Left lung (tissue), 10 donors: ENCODE measurements around the gene TSPYL4. TPM values are rescaled to one million over a fixed set of nuclear protein-coding genes. Genes with fewer than 3 reads are reported as not detected.

ENCODE experiments used
- ATAC-seq: fragments of 200-7000 bp; cut with Tn5 transposase; one replicate; pipeline ENCODE4 v1.9.1; 2020; ENCODE audit warnings: moderate library complexity
- DNase-seq, 4 donors: peaks; one replicate each; pipeline ENCODE4 v3.0.0-alpha.2; 2013 to 2020
- H3K27ac ChIP-seq, 2 donors: fragments of 200-600 bp; sonication (generic) in 1 of 2; one replicate each; pipeline versions ENCODE4 v1.5.0 to v1.8.0; 2020 to 2021
- H3K27me3 ChIP-seq, 2 donors: fragments of 200-600 bp; sonication (generic) in 1 of 2; one replicate each; pipeline versions ENCODE4 v1.5.0 to v1.8.0; 2020 to 2021
- H3K36me3 ChIP-seq, 2 donors: fragments of 200-600 bp; sonication (generic) in 1 of 2; one replicate each; pipeline versions ENCODE4 v1.5.0 to v1.8.0; 2020 to 2021
- H3K4me1 ChIP-seq, 2 donors: fragments of 200-600 bp; one replicate each; pipeline ENCODE4 v1.8.0; 2021
- H3K4me3 ChIP-seq, 2 donors: fragments of 200-600 bp; sonication (generic) in 1 of 2; one replicate each; pipeline versions ENCODE4 v1.5.0 to v1.8.0; 2020 to 2021; ENCODE audit warnings: mild to moderate bottlenecking in 1 of 2
- H3K9me3 ChIP-seq, 2 donors: fragments of 200-600 bp; sonication (generic) in 1 of 2; one replicate each; pipeline versions ENCODE4 v1.5.0 to v1.8.0; 2020 to 2021
- CTCF ChIP-seq, 2 donors: fragments of 200-600 bp; sonication (generic) in 1 of 2; IDR thresholded peaks; one replicate each; pipeline versions ENCODE4 v1.5.0 to v1.8.0; 2021; ENCODE audit warnings: antibody characterized with exemption in 2 of 2
- intact Hi-C, 2 donors: fragments of 100-400 bp; cut with DNase I; formaldehyde crosslinking; loops; one replicate each; pipeline versions ENCODE4 v1.11.2 to v1.14.2; 2022
- polyA plus RNA-seq, 6 donors: library from polyadenylated mRNA; unstranded; fragments of 120-200 nt; gene quantifications; one replicate each; pipeline ENCODE4 v1.2.1, GENCODE V29; 2013; ENCODE audit not compliant: insufficient read length in 6 of 6
- total RNA-seq, 2 donors: library from RNA; stranded (reverse); fragmentation: NEBNext Ultra II Directional; extraction: Animal tissue kit (Norgen Biotek cat#: 25700); gene quantifications; one replicate each; pipeline ENCODE4 v1.2.1, GENCODE V29; 2021
- donor health status: DM: no; HTN: yes; CAD: no.
- donor health status: DM: no; HTN: no; CAD: no.

Gene TSPYL4
- total and polyA plus RNA-seq, 8 donors = 10.2 to 53.8 (median 48.8) TPM

- intact Hi-C loops = no loop called here
- no peak for TF ChIP-seq CTCF (IDR thresholded peaks at IDR 0.05)
- Histone ChIP-seq H3K4me1 (peaks cover 16 to 30% of the 10 kb centered on the region in 2 donors), H3K27ac (peak overlapping the region in 1 of 2 donors; percentile 35), H3K9me3 (no peaks in the 10 kb centered on the region), H3K4me3 (no peak overlapping the region), H3K36me3 (no peaks in the 10 kb centered on the region), H3K27me3 (no peaks in the 10 kb centered on the region)
- ATAC-seq (no peak), DNase-seq (no peak)
These were observed 6.6 kb downstream of the TSPYL4 start for GRCh38 chr6:116247285-116247684.

GRCh38 chr6:116246089-116246488, 7.8 kb downstream of the TSPYL4 start:
- Histone ChIP-seq H3K36me3 (no peaks in the 10 kb centered on the region), H3K4me1 (peaks cover 9 to 18% of the 10 kb centered on the region in 2 donors), H3K9me3 (no peaks in the 10 kb centered on the region), H3K27ac (no peak overlapping the region), H3K4me3 (no peak overlapping the region), H3K27me3 (no peaks in the 10 kb centered on the region)
- no peak for DNase-seq
- intact Hi-C loops = no loop called here
- no peak for TF ChIP-seq CTCF (IDR thresholded peaks at IDR 0.05)
- ATAC-seq = no peak

- Histone ChIP-seq H3K36me3 (peaks cover 0 to 5% of the 10 kb centered on the region in 2 donors), H3K27ac (no peak overlapping the region), H3K9me3 (no peaks in the 10 kb centered on the region), H3K4me1 (peaks cover 0 to 5% of the 10 kb centered on the region in 2 donors), H3K4me3 (no peak overlapping the region), H3K27me3 (no peaks in the 10 kb centered on the region)
- intact Hi-C loops = no loop called here
- no peak for DNase-seq
- TF ChIP-seq CTCF (IDR thresholded peaks at IDR 0.05) = no peak
- no peak for ATAC-seq
These were observed 9.6 kb downstream of the TSPYL4 start for GRCh38 chr6:116244284-116244683.

- no peak overlapping the region for H3K4me3 ChIP-seq
- H3K4me1 ChIP-seq = no peaks in the 10 kb centered on the region
- no peak for ATAC-seq
- no peak overlapping the region for H3K27ac ChIP-seq
- TF ChIP-seq CTCF (IDR thresholded peaks at IDR 0.05) = no peak
- no peaks in the 10 kb centered on the region for H3K9me3 ChIP-seq
- DNase-seq = no peak
- intact Hi-C loops = no loop called here
- H3K36me3 ChIP-seq = peaks cover 0 to 9% of the 10 kb centered on the region in 2 donors
- no peaks in the 10 kb centered on the region for H3K27me3 ChIP-seq
These were observed 14.0 kb downstream of the TSPYL4 start for GRCh38 chr6:116239856-116240255.

- intact Hi-C loops = no loop called here
- H3K9me3 ChIP-seq = no peaks in the 10 kb centered on the region
- no peaks in the 10 kb centered on the region for H3K4me1 ChIP-seq
- no peak for DNase-seq
- TF ChIP-seq CTCF (IDR thresholded peaks at IDR 0.05) = no peak
- H3K27ac ChIP-seq = no peak overlapping the region
- no peak for ATAC-seq
- H3K36me3 ChIP-seq = peaks cover 0 to 9% of the 10 kb centered on the region in 2 donors
- H3K4me3 ChIP-seq = no peak overlapping the region
- H3K27me3 ChIP-seq = no peaks in the 10 kb centered on the region
These were observed 14.6 kb downstream of the TSPYL4 start for GRCh38 chr6:116239256-116239655.
